ENCODE data around the gene RTBDN. TPM values are rescaled to one million over a fixed set of nuclear protein-coding genes. Genes with fewer than 3 reads are reported as not detected.
A peak's percentile ranks its signal among the peaks of the same experiment; 100 is the strongest.

RTBDN gene
- total and polyA plus RNA-seq, 10 of the 15 experiments (the other 5 are each of a cell fraction or from before 2014, with no cell fraction given), result 0.45 TPM; not detected in 9

DNA sequence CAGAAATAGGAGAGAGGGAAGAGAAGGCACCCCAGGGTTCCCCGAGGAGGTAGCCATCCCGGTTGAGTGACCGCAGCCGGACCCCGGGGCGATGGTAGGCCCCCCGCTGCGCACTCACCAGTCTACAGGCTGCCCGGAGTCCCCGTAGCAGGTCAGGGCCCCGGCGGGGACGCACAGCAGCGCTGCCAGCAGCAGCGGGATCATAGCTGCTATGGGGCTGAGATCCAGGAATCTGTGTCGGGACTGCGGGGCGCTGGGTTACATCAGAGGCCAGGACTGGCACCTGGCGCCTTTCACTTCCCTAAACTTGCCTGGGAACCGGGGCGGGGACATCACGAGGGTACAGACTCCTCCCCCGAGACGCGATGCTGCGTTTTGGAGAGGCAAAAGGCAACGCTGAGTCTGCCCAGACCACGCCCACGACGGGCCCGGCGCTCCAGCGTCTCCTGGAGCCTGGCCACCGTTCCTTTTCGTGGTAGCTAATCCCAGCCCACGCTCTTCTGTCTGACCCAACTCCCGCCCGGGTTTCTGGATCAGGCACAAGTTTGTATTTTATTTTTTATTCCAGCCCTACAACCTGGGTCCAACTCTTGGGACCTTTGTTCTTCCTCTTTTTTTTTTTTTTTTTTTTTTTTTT is 46.9 kb upstream of the RTBDN start, which contains the start of gene DNASE2 (continued):
- TF ChIP-seq, protein P1, sequence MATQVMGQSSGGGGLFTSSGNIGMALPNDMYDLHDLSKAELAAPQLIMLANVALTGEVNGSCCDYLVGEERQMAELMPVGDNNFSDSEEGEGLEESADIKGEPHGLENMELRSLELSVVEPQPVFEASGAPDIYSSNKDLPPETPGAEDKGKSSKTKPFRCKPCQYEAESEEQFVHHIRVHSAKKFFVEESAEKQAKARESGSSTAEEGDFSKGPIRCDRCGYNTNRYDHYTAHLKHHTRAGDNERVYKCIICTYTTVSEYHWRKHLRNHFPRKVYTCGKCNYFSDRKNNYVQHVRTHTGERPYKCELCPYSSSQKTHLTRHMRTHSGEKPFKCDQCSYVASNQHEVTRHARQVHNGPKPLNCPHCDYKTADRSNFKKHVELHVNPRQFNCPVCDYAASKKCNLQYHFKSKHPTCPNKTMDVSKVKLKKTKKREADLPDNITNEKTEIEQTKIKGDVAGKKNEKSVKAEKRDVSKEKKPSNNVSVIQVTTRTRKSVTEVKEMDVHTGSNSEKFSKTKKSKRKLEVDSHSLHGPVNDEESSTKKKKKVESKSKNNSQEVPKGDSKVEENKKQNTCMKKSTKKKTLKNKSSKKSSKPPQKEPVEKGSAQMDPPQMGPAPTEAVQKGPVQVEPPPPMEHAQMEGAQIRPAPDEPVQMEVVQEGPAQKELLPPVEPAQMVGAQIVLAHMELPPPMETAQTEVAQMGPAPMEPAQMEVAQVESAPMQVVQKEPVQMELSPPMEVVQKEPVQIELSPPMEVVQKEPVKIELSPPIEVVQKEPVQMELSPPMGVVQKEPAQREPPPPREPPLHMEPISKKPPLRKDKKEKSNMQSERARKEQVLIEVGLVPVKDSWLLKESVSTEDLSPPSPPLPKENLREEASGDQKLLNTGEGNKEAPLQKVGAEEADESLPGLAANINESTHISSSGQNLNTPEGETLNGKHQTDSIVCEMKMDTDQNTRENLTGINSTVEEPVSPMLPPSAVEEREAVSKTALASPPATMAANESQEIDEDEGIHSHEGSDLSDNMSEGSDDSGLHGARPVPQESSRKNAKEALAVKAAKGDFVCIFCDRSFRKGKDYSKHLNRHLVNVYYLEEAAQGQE (IDR thresholded peaks at IDR 0.05; ENCODE audit: low read depth, low read length), result no peak
- TF ChIP-seq CREB1 (IDR thresholded peaks at IDR 0.05; ENCODE audit: low read depth) (peak; percentile 67; the same call in 1 of the 2 replicates), SIX5 (IDR thresholded peaks at IDR 0.05; ENCODE audit: low read depth, low read length, severe bottlenecking) (no peak), BACH1 (IDR thresholded peaks at IDR 0.05; ENCODE audit: borderline replicate concordance) (peak; percentile 71; the same call in 1 of the 2 replicates), GABPA (IDR thresholded peaks at IDR 0.05; ENCODE audit: low read depth) (no peak), CBFB (IDR thresholded peaks at IDR 0.05; ENCODE audit: low read depth) (no peak)
- TF ChIP-seq, protein P2, sequence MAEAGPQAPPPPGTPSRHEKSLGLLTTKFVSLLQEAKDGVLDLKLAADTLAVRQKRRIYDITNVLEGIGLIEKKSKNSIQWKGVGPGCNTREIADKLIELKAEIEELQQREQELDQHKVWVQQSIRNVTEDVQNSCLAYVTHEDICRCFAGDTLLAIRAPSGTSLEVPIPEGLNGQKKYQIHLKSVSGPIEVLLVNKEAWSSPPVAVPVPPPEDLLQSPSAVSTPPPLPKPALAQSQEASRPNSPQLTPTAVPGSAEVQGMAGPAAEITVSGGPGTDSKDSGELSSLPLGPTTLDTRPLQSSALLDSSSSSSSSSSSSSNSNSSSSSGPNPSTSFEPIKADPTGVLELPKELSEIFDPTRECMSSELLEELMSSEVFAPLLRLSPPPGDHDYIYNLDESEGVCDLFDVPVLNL (IDR thresholded peaks at IDR 0.05; ENCODE audit: low read depth, low read length), result no peak
